ENCODE data around the gene NOXO1. TPM values are rescaled to one million over a fixed set of nuclear protein-coding genes. Genes with fewer than 3 reads are reported as not detected.
A peak's percentile ranks its signal among the peaks of the same experiment; 100 is the strongest.

Gene NOXO1
- total and polyA plus RNA-seq, 9 of the 15 experiments (the other 6 are each of a cell fraction or from before 2014, with no cell fraction given) = not detected

DNA sequence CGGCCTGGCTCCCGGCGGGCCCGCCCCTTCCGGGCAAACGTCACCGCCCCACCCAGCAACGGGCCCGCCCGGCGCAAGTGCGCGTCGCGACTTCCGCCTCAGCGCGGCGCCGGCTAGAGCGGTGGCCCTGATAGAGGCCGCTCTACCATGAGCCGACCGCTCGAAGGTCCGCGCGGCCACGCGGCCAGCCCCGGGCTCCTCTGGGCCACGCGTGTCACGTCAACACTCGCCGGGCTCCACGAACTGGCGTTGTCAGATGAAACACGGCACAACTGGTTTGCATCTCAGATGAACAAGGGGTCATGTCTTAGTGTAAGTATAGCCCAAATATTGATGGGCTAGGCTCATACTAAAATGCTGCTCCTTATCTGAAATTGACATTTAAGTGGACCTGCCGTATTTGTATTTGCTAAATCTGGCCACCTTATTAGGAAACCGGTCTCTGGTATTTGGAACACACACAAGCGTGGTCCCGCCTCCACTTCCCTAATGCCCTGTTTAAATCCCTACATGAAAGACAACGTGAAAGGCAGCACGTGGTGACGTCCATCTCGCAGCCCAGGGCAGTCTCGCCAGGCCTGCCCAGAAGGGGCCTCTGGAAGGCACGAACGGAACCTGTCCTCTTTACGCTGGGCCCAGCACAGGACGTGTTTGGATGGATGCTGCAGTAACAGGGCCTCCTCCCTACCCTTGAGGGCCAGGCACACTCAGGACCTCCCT lies 28.7 kb upstream of the NOXO1 start, which contains the start of gene ZNF598 (continued):
- TF ChIP-seq DIDO1 (tag; IDR thresholded peaks at IDR 0.05; ENCODE audit: low read depth) (0 out of 2 replicates have a peak, but pooled peaks have one; percentile 38), CBX3 (IDR thresholded peaks at IDR 0.05; ENCODE audit: borderline replicate concordance in 1 of 2, low read length in 2 of 2) (peak in 1 of 2 experiments; percentile 20; a peak in 1 of 3 replicates), ZFP30 (CRISPR knock-in tag; IDR thresholded peaks at IDR 0.05; ENCODE audit: borderline replicate concordance) (no peak), PATZ1 (CRISPR knock-in tag; IDR thresholded peaks at IDR 0.05; ENCODE audit: borderline replicate concordance) (no peak), GABPA (tag; conservative IDR thresholded peaks at IDR 0.05; ENCODE audit: low read depth) (peak; percentile 98), POLR2B (IDR thresholded peaks at IDR 0.05; ENCODE audit: low read depth, partially characterized antibody) (peak; percentile 89), HMGN3 (IDR thresholded peaks at IDR 0.05; ENCODE audit: borderline replicate concordance, extremely low read depth, insufficient read length, low read depth, low read length) (peak; percentile 38), PHF20 (IDR thresholded peaks at IDR 0.05; ENCODE audit: partially characterized antibody) (peak; percentile 88), GATAD2A (IDR thresholded peaks at IDR 0.05) (0 out of 2 replicates have a peak, but pooled peaks have one; percentile 18), SRSF7 (optimal IDR thresholded peaks at IDR 0.05; ENCODE audit: low read depth, low read length) (no peak), SUPT5H (IDR thresholded peaks at IDR 0.05) (peak; percentile 94), NR2C1 (IDR thresholded peaks at IDR 0.05) (peak; percentile 51; the same call in 1 of the 2 replicates), NR2C1 (tag; IDR thresholded peaks at IDR 0.05) (no peak), ATF1 (CRISPR knock-in tag; IDR thresholded peaks at IDR 0.05) (no peak), ATF1 (tag; IDR thresholded peaks at IDR 0.05) (peak; percentile 94), ERF (CRISPR knock-in tag; IDR thresholded peaks at IDR 0.05) (0 out of 2 replicates have a peak, but pooled peaks have one; percentile 48), ZNF507 (tag; conservative IDR thresholded peaks at IDR 0.05) (no peak), ZNF431 (CRISPR knock-in tag; IDR thresholded peaks at IDR 0.05) (peak; percentile 62; the same call in 1 of the 2 replicates), ZZZ3 (IDR thresholded peaks at IDR 0.05) (peak; percentile 72; the same call in 1 of the 2 replicates), KLF13 (tag; IDR thresholded peaks at IDR 0.05; ENCODE audit: borderline replicate concordance, low read depth) (peak; percentile 38; the same call in 1 of the 2 replicates), RNF2 (IDR thresholded peaks at IDR 0.05) (peak; percentile 32; the same call in 1 of the 2 replicates), SETDB1 (IDR thresholded peaks at IDR 0.05; ENCODE audit: low read length) (no peak), ZNF707 (CRISPR knock-in tag; conservative IDR thresholded peaks at IDR 0.05) (no peak), HNRNPLL (IDR thresholded peaks at IDR 0.05; ENCODE audit: low read depth, low read length, poor library complexity, severe bottlenecking) (peak; percentile 6), TARDBP (IDR thresholded peaks at IDR 0.05) (peak; percentile 74; the same call in 1 of the 2 replicates), FOXM1 (IDR thresholded peaks at IDR 0.05; ENCODE audit: low read depth) (no peak), FOXM1 (CRISPR knock-in tag; IDR thresholded peaks at IDR 0.05; ENCODE audit: low read depth) (0 out of 2 replicates have a peak, but pooled peaks have one; percentile 72)
- TF ChIP-seq, protein P1, sequence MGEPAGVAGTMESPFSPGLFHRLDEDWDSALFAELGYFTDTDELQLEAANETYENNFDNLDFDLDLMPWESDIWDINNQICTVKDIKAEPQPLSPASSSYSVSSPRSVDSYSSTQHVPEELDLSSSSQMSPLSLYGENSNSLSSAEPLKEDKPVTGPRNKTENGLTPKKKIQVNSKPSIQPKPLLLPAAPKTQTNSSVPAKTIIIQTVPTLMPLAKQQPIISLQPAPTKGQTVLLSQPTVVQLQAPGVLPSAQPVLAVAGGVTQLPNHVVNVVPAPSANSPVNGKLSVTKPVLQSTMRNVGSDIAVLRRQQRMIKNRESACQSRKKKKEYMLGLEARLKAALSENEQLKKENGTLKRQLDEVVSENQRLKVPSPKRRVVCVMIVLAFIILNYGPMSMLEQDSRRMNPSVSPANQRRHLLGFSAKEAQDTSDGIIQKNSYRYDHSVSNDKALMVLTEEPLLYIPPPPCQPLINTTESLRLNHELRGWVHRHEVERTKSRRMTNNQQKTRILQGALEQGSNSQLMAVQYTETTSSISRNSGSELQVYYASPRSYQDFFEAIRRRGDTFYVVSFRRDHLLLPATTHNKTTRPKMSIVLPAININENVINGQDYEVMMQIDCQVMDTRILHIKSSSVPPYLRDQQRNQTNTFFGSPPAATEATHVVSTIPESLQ (CRISPR knock-in tag; IDR thresholded peaks at IDR 0.05) = peak; percentile 93; the same call in 1 of the 2 replicates

Data from K562 (cell line).